H1 (cell line): Measurements from ENCODE around the gene LIPE. TPM values are rescaled to one million over a fixed set of nuclear protein-coding genes. Genes with fewer than 3 reads are reported as not detected.

Source experiments
- CTCF ChIA-PET: fragments of 300-600 bp; sonication (Branson Sonifier 250); formaldehyde crosslinking; loops from one replicate; lab custom pipeline; 2021; ENCODE audit not compliant: partially characterized antibody; lab: Charles Lee
- POLR2A ChIA-PET: fragments of 300-600 bp; sonication (Branson Sonifier 250); formaldehyde crosslinking; loops from one replicate; lab custom pipeline; 2021; ENCODE audit warnings: inconsistent platforms; ENCODE audit not compliant: partially characterized antibody; lab: Charles Lee
- DNase-seq, 2 experiments: peaks; one replicate each; pipeline versions ENCODE4 v3.0.0 to v3.0.0-alpha.2; 2010 to 2022; ENCODE audit warnings: low spot score in 2 of 2, low read depth in 1 of 2, mixed read lengths in 1 of 2
- FAIRE-seq: peaks from 2 replicates; lab custom pipeline; 2011; peaks lifted over from hg19 to GRCh38; lab: Jason Lieb, UNC
- H2AFZ ChIP-seq: 2 replicates; pipeline ENCODE4 v1.8.1; 2012; ENCODE audit warnings: low read length, inconsistent platforms
- H2AK5ac ChIP-seq: 2 replicates; pipeline ENCODE4 v1.6.1; 2013; ENCODE audit warnings: low read depth, low read length
- H2BK120ac ChIP-seq: replicated peaks from 2 replicates; pipeline ENCODE3; 2013; ENCODE audit warnings: low read depth, low read length, inconsistent platforms
- H2BK12ac ChIP-seq: 2 replicates; pipeline ENCODE4 v1.6.1; 2013; ENCODE audit warnings: low read depth, low read length
- H2BK15ac ChIP-seq: 2 replicates; pipeline ENCODE4 v1.6.1; 2013; ENCODE audit warnings: low read length
- H2BK20ac ChIP-seq: 2 replicates; pipeline ENCODE4 v1.6.1; 2013; ENCODE audit warnings: low read length
- H2BK5ac ChIP-seq: 2 replicates; pipeline ENCODE4 v1.6.1; 2013; ENCODE audit warnings: low read depth, low read length
- H3K14ac ChIP-seq: 2 replicates; pipeline ENCODE4 v1.6.1; 2013; ENCODE audit warnings: inconsistent platforms; ENCODE audit not compliant: insufficient read length
- H3K18ac ChIP-seq: 2 replicates; pipeline ENCODE4 v1.6.1; 2013; ENCODE audit warnings: low read length; ENCODE audit errors: extremely low read depth
- H3K23ac ChIP-seq: 2 replicates; pipeline ENCODE4 v1.6.1; 2013; ENCODE audit warnings: inconsistent platforms; ENCODE audit not compliant: insufficient read length
- H3K23me2 ChIP-seq: 2 replicates; pipeline ENCODE4 v1.6.1; 2013; ENCODE audit warnings: low read depth, low read length
- H3K27ac ChIP-seq: 2 replicates; pipeline ENCODE4 v1.6.1; 2011; ENCODE audit warnings: low read depth, low read length, inconsistent platforms
- H3K27me3 ChIP-seq, 4 experiments: replicated peaks in 1 of 4; 1 replicate in 1 of 4; 2 replicates in 3 of 4; pipeline versions ENCODE4 v1.6.1 to v1.8.1; 2011 to 2013; ENCODE audit warnings: low read length in 3 of 4, mild to moderate bottlenecking in 3 of 4, inconsistent platforms in 2 of 4, mixed read lengths in 2 of 4, moderate library complexity in 1 of 4; ENCODE audit not compliant: control insufficient read depth in 3 of 4, insufficient read depth in 3 of 4; ENCODE audit errors: extremely low read depth in 1 of 4
- H3K36me3 ChIP-seq, 4 experiments: 2 replicates each; pipeline versions ENCODE4 v1.6.1 to v1.8.1; 2011 to 2013; ENCODE audit warnings: mild to moderate bottlenecking in 4 of 4, low read length in 3 of 4, moderate library complexity in 2 of 4, control low read depth in 1 of 4, inconsistent platforms in 1 of 4; ENCODE audit not compliant: insufficient read depth in 4 of 4, control insufficient read depth in 2 of 4
- H3K4ac ChIP-seq: replicated peaks from 2 replicates; pipeline ENCODE3; 2013; ENCODE audit warnings: low read length, low read depth, mixed read lengths, inconsistent platforms; ENCODE audit not compliant: insufficient read length
- H3K4me1 ChIP-seq, 4 experiments: replicated peaks in 1 of 4; 1 replicate in 1 of 4; 2 replicates in 3 of 4; pipeline versions ENCODE4 v1.6.1 to v1.8.1; 2011 to 2013; ENCODE audit warnings: low read length in 3 of 4, inconsistent platforms in 2 of 4, mixed read lengths in 1 of 4; ENCODE audit not compliant: insufficient read depth in 4 of 4, control insufficient read depth in 3 of 4
- H3K4me2 ChIP-seq, 2 experiments: 2 replicates each; pipeline versions ENCODE4 v1.6.1 to v1.8.1; 2011 to 2013; ENCODE audit warnings: low read depth in 2 of 2, low read length in 2 of 2, control low read depth in 1 of 2, inconsistent platforms in 1 of 2, mild to moderate bottlenecking in 1 of 2; ENCODE audit not compliant: insufficient read depth in 1 of 2
- H3K4me3 ChIP-seq, 4 experiments: fragments of 200-600, 300-600 bp in 1 of 4; sonication (generic), shearing (Covaris generic), sonication (Bioruptor Twin) in 1 of 4; 2 replicates each; pipeline versions ENCODE4 v1.5.1 to v1.8.1; 2011 to 2016; ENCODE audit warnings: low read length in 4 of 4, low read depth in 3 of 4, control low read depth in 2 of 4, inconsistent platforms in 2 of 4, mild to moderate bottlenecking in 2 of 4, mixed read lengths in 1 of 4, moderate library complexity in 1 of 4; ENCODE audit not compliant: insufficient read depth in 2 of 4; ENCODE audit errors: extremely low read depth in 1 of 4
- H3K56ac ChIP-seq: replicated peaks from 2 replicates; pipeline ENCODE3; 2013; ENCODE audit warnings: low read depth, mild to moderate bottlenecking, mixed read lengths, low read length, inconsistent platforms; ENCODE audit not compliant: insufficient read length
- H3K79me1 ChIP-seq: 2 replicates; pipeline ENCODE4 v1.6.1; 2013; ENCODE audit warnings: low read depth, low read length, control low read depth
- H3K79me2 ChIP-seq, 2 experiments: 2 replicates each; pipeline versions ENCODE4 v1.6.1 to v1.8.1; 2012 to 2013; ENCODE audit warnings: low read length in 2 of 2, mild to moderate bottlenecking in 2 of 2, inconsistent platforms in 1 of 2; ENCODE audit not compliant: insufficient read depth in 2 of 2, control insufficient read depth in 1 of 2
- H3K9ac ChIP-seq, 4 experiments: replicated peaks in 1 of 4; 1 replicate in 1 of 4; 2 replicates in 3 of 4; pipeline versions ENCODE4 v1.6.1 to v1.8.1; 2011 to 2013; ENCODE audit warnings: low read depth in 3 of 4, low read length in 3 of 4, control low read depth in 2 of 4, mild to moderate bottlenecking in 2 of 4, moderate library complexity in 2 of 4, inconsistent platforms in 1 of 4; ENCODE audit errors: extremely low read depth in 1 of 4
- H3K9me3 ChIP-seq, 2 experiments: 2 replicates each; pipeline versions ENCODE4 v1.6.1 to v1.8.1; 2012 to 2013; ENCODE audit warnings: mild to moderate bottlenecking in 2 of 2, moderate library complexity in 2 of 2, control low read depth in 1 of 2, inconsistent platforms in 1 of 2, low read depth in 1 of 2, low read length in 1 of 2, mixed read lengths in 1 of 2; ENCODE audit not compliant: insufficient read depth in 2 of 2
- H4K20me1 ChIP-seq, 2 experiments: replicated peaks in 1 of 2; 2 replicates each; pipeline versions ENCODE3 to v1.8.1; 2011 to 2013; ENCODE audit warnings: inconsistent platforms in 2 of 2, low read length in 2 of 2, mild to moderate bottlenecking in 1 of 2; ENCODE audit not compliant: insufficient read depth in 2 of 2, control insufficient read depth in 1 of 2
- H4K5ac ChIP-seq: 2 replicates; pipeline ENCODE4 v1.6.1; 2013; ENCODE audit warnings: low read length, low read depth, mixed read lengths, inconsistent platforms; ENCODE audit not compliant: insufficient read length
- H4K8ac ChIP-seq: 2 replicates; pipeline ENCODE4 v1.8.0; 2013; ENCODE audit warnings: mild to moderate bottlenecking, moderate library complexity, low read length, inconsistent platforms; ENCODE audit not compliant: insufficient read depth; ENCODE audit errors: extremely low read depth
- H4K91ac ChIP-seq: replicated peaks from 2 replicates; pipeline ENCODE3; 2013; ENCODE audit warnings: low read length, mixed read lengths, inconsistent platforms; ENCODE audit not compliant: insufficient read length
- CEBPB ChIP-seq: IDR thresholded peaks from 2 replicates; pipeline ENCODE4 v1.6.1; 2012; ENCODE audit warnings: low read depth, low read length
- CREB1 ChIP-seq: IDR thresholded peaks from 2 replicates; pipeline ENCODE4 v1.6.1; 2012; ENCODE audit warnings: inconsistent platforms
- HDAC6 ChIP-seq: IDR thresholded peaks from one replicate; pipeline ENCODE4 v1.7.1; 2012; ENCODE audit warnings: low read depth, mild to moderate bottlenecking, inconsistent platforms, low read length, moderate library complexity
- NRF1 ChIP-seq: IDR thresholded peaks from 2 replicates; pipeline ENCODE4 v1.6.1; 2011; ENCODE audit warnings: mild to moderate bottlenecking, low read depth, low read length, improper control_type of control experiment
- RXRA ChIP-seq: IDR thresholded peaks from 2 replicates; pipeline ENCODE4 v1.6.1; 2011; ENCODE audit warnings: low read depth, mild to moderate bottlenecking, low read length, moderate library complexity; ENCODE audit not compliant: insufficient read depth
- whole genome bisulfite sequencing, 2 experiments: shearing (Covaris generic) in 1 of 2; methylation state at CpG; one replicate each; pipeline versions ENCODE4 v1.1.6 to v1.1.7; 2013 to 2015; ENCODE audit warnings: low lambda C conversion rate in 2 of 2, mixed read lengths in 2 of 2, inconsistent platforms in 1 of 2, low coverage in 1 of 2, missing lambda C conversion rate in 1 of 2; ENCODE audit not compliant: insufficient replicate concordance in 2 of 2, insufficient coverage in 1 of 2, insufficient read length in 1 of 2; ENCODE audit errors: extremely low coverage in 1 of 2, missing lambda C conversion rate in 1 of 2; 5-methylcytosine and 5-hydroxymethylcytosine counted together
- polyA plus RNA-seq, 7 experiments: library from polyadenylated mRNA; depleted of rRNA in 3 of 7; stranded (reverse) in 5 of 7; unstranded in 2 of 7; fragments of >200 nt in 5 of 7; fragments of 200-250 nt in 2 of 7; gene quantifications; 1 replicate in 5 of 7; 2 replicates in 1 of 7; 4 replicates in 1 of 7; pipeline versions ENCODE4 v1.2.1 to v1.2.3, GENCODE V29; 2011 to 2013; ENCODE audit warnings: missing spikeins in 2 of 7, mixed read lengths in 2 of 7
- total RNA-seq: library from RNA; stranded (reverse); fragmentation: NEBNext Ultra II Directional; extraction: Animal tissue kit (Norgen Biotek cat#: 25700); gene quantifications from 2 replicates; pipeline ENCODE4 v1.2.1, GENCODE V29; 2021
- TF ChIP-seq, protein P1 (sequence below): IDR thresholded peaks from 2 replicates; pipeline ENCODE4 v1.6.1; 2012; ENCODE audit warnings: inconsistent platforms
- TF ChIP-seq, protein P2 (sequence below): IDR thresholded peaks from 2 replicates; pipeline ENCODE4 v1.6.1; 2012; ENCODE audit warnings: inconsistent platforms

The LIPE gene
- total and polyA plus RNA-seq, 2 of the 8 experiments (the other 6 are each of a cell fraction or from before 2014, with no cell fraction given) = 8.7 to 15.9 TPM

GRCh38 chr19:42369433-42370067 is 57.6 kb downstream of the LIPE start:
- Histone ChIP-seq H4K5ac (peak overlapping the region; percentile 42), H3K4me1 (peaks cover 7 to 29% (median 22%) of the 10 kb centered on the region in 4 experiments), H4K91ac (peak overlapping the region; percentile 96), H2AK5ac (peak overlapping the region; percentile 43; the same call in 1 of the 2 replicates), H2BK5ac (peak overlapping the region; percentile 84; the same call in 1 of the 2 replicates), H3K27ac (no peak overlapping the region; the same call in 1 of the 2 replicates), H3K18ac (peak overlapping the region; percentile 85), H3K36me3 (peaks cover 0 to 2% (median 1%) of the 10 kb centered on the region in 4 experiments; a peak in 4 of 8 replicates), H2BK12ac (peak overlapping the region; percentile 94; the same call in 1 of the 2 replicates), H3K4ac (peak overlapping the region; percentile 63), H3K14ac (no peak overlapping the region), H2BK120ac (peak overlapping the region; percentile 95), H3K9ac (no peak overlapping the region), H3K23ac (no peak overlapping the region), H3K23me2 (no peaks in the 10 kb centered on the region; the same call in 1 of the 2 replicates), H3K4me3 (no peak overlapping the region), H3K4me2 (peak overlapping the region; percentile 21 to 49), H2BK20ac (peak overlapping the region; percentile 89), H3K79me2 (no peaks in the 10 kb centered on the region), H2AFZ (no peak overlapping the region), H4K20me1 (no peaks in the 10 kb centered on the region), H3K9me3 (no peaks in the 10 kb centered on the region), H3K56ac (no peak overlapping the region), H3K79me1 (no peaks in the 10 kb centered on the region; the same call in 1 of the 2 replicates)
- DNase-seq (no peak), FAIRE-seq (no peak)
- ChIA-PET CTCF (interaction anchor here (0.5 to 2.5 kb wide), 10 partner anchors 11 to 1821 kb away, joined by 3 to 19 read pairs (median 4); no protein-coding TSS in a partner anchor), POLR2A (interaction anchor here (0.7 to 4.0 kb wide), 14 partner anchors 8 to 255 kb away, joined by 3 to 43 read pairs (median 3); partner anchors contain the start of gene GSK3A)
- TF ChIP-seq NRF1 (no peak), HDAC6 (no peak), RXRA (no peak), CREB1 (no peak), CEBPB (no peak)
- TF ChIP-seq, protein P1, sequence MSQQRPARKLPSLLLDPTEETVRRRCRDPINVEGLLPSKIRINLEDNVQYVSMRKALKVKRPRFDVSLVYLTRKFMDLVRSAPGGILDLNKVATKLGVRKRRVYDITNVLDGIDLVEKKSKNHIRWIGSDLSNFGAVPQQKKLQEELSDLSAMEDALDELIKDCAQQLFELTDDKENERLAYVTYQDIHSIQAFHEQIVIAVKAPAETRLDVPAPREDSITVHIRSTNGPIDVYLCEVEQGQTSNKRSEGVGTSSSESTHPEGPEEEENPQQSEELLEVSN = peak; percentile 88
- TF ChIP-seq, protein P2, sequence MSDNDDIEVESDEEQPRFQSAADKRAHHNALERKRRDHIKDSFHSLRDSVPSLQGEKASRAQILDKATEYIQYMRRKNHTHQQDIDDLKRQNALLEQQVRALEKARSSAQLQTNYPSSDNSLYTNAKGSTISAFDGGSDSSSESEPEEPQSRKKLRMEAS = peak; percentile 68
- TF ChIP-seq, all 59 proteins: peak for 2
- no peaks in the 10 kb centered on the region for H3K27me3 ChIP-seq
- peak overlapping the region; percentile 61; the same call in 1 of the 2 replicates for H2BK15ac ChIP-seq
- H4K8ac ChIP-seq = no peak overlapping the region; the same call in 1 of the 2 replicates
- 79% methylated on average over 27 of the region's 27 CpGs; no CpG with 5 or more reads in 1 of the 2 experiments for WGBS, 2 experiments
